ENCODE measurements around the gene ICAM2. TPM values are rescaled to one million over a fixed set of nuclear protein-coding genes. Genes with fewer than 3 reads are reported as not detected.
A peak's percentile ranks its signal among the peaks of the same experiment; 100 is the strongest.

Gene ICAM2
- total and polyA plus RNA-seq, 2 donors (not counting 1 experiment from before 2014, with no cell fraction given): 48.7 to 149 TPM

DNA sequence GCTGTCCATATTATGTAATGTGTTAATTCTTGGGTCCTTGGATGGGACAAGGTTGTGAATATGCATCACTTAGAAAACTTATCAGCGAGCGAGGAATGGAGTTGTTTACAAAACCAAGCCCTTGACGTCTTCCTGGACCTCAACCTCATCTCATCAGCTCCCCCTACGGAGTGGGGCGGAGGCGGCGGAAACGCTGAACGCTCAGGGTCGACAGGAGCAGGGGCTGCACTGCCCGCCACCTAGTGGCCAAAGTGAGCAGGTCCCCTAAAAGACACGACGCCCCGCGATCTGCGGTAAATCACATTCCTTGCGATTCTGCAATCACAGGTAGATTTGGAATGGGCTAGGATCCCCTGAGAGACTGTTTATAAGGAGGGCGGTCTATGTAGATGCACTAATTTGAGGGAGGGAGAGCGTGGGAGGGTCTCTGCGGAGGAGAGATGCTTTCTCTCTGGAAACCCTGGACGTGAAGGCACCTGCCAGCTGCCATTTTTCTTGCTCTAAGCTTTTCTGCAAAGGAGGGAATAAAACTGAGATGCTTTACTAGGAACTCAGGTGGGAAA is 5.4 kb upstream of the ICAM2 start:
- ChIA-PET CTCF (interaction anchor here (0.6 to 13.0 kb wide), 42 partner anchors 9 to 394 kb away, joined by 3 to 655 read pairs (median 5); partner anchors contain the start of genes CD79B, CSHL1, ERN1 and GH1), POLR2A (interaction anchor here (0.9 to 1.9 kb wide), 6 partner anchors 71 to 107 kb away, joined by 3 to 7 read pairs (median 5); no protein-coding TSS in a partner anchor)
- Mint-ChIP-seq H3K4me3 (peak overlapping the region; percentile 80), H3K4me1 (peaks cover 37% of the 10 kb centered on the region), H3K27ac (peak overlapping the region; percentile 57), H3K9me3 (ENCODE audit: insufficient read depth) (no peaks in the 10 kb centered on the region), H3K27me3 (no peaks in the 10 kb centered on the region)
- ATAC-seq (ENCODE audit: low read depth): peak; percentile 90
- H3K27me3 ChIP-seq (replicated peaks in 1 of 4; ENCODE audit: control extremely low read depth in 1 of 4, control insufficient read depth in 3 of 4, insufficient read depth in 4 of 4, low read length in 3 of 4): no peaks in the 10 kb centered on the region
- H2AFZ ChIP-seq (ENCODE audit: insufficient read depth, low read depth, low read length, poor library complexity, severe bottlenecking): peak overlapping the region; percentile 95
- peak; percentile 94 for DNase-seq
- H3K9me3 ChIP-seq (ENCODE audit: control extremely low read depth in 1 of 3, control insufficient read depth in 2 of 3, insufficient read depth in 1 of 3, low read length in 2 of 3): no peaks in the 10 kb centered on the region
- H3K9ac ChIP-seq (ENCODE audit: low read length): peak overlapping the region; percentile 63
- 1% methylated on average over 21 of the region's 21 CpGs for WGBS (ENCODE audit: insufficient coverage)
- H4K20me1 ChIP-seq (ENCODE audit: control insufficient read depth, insufficient read depth, low read length, poor library complexity, severe bottlenecking): no peaks in the 10 kb centered on the region
- peak overlapping the region; percentile 52 to 67 for H3K27ac ChIP-seq (ENCODE audit: low read length in 2 of 2)
- TF ChIP-seq, protein P1, sequence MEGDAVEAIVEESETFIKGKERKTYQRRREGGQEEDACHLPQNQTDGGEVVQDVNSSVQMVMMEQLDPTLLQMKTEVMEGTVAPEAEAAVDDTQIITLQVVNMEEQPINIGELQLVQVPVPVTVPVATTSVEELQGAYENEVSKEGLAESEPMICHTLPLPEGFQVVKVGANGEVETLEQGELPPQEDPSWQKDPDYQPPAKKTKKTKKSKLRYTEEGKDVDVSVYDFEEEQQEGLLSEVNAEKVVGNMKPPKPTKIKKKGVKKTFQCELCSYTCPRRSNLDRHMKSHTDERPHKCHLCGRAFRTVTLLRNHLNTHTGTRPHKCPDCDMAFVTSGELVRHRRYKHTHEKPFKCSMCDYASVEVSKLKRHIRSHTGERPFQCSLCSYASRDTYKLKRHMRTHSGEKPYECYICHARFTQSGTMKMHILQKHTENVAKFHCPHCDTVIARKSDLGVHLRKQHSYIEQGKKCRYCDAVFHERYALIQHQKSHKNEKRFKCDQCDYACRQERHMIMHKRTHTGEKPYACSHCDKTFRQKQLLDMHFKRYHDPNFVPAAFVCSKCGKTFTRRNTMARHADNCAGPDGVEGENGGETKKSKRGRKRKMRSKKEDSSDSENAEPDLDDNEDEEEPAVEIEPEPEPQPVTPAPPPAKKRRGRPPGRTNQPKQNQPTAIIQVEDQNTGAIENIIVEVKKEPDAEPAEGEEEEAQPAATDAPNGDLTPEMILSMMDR (IDR thresholded peaks at IDR 0.05): peak; percentile 94
- no peak for TF ChIP-seq EZH2 (IDR thresholded peaks at IDR 0.05; ENCODE audit: borderline replicate concordance, insufficient read depth, low read depth, low read length, poor library complexity, severe bottlenecking)
- H3K36me3 ChIP-seq (replicated peaks in 1 of 2; ENCODE audit: control extremely low read depth in 1 of 2, control insufficient read depth in 1 of 2, extremely low read depth in 1 of 2, insufficient read depth in 2 of 2, low read length in 1 of 2): no peaks in the 10 kb centered on the region
- H3K79me2 ChIP-seq (ENCODE audit: control insufficient read depth, insufficient read depth, low read length): no peaks in the 10 kb centered on the region
- intact Hi-C loops (cut with micrococcal nuclease): loop anchor here (1.0 to 5.0 kb wide), 4 partner anchors 36 to 391 kb away; no protein-coding TSS in a partner anchor
- H3K4me3 ChIP-seq (ENCODE audit: control extremely low read depth in 1 of 5, extremely low read depth in 1 of 5, insufficient read depth in 1 of 5, low read depth in 2 of 5, low read length in 4 of 5): peak overlapping the region in 4 of 5 experiments; percentile 4 to 47 (median 22)
- peak overlapping the region; percentile 88 for H3K4me2 ChIP-seq (replicated peaks; ENCODE audit: low read depth, low read length, poor library complexity, severe bottlenecking)
- peaks cover 26 to 30% of the 10 kb centered on the region in 2 donors for H3K4me1 ChIP-seq (ENCODE audit: control insufficient read depth in 2 of 2, insufficient read depth in 2 of 2, low read length in 2 of 2)
